VCaP (cell line): ENCODE data around the gene KRTAP5-6.

Experiments used
- H3K27ac ChIP-seq: fragments of 450-650 bp; 2 replicates; pipeline ENCODE4 v1.5.1; 2017
- TF ChIP-seq, protein P1 (sequence below): fragments of 450-650 bp; conservative IDR thresholded peaks from 2 replicates; pipeline ENCODE4 v1.5.1; 2017; ENCODE audit warnings: mild to moderate bottlenecking, moderate library complexity

KRTAP5-6 gene

DNA sequence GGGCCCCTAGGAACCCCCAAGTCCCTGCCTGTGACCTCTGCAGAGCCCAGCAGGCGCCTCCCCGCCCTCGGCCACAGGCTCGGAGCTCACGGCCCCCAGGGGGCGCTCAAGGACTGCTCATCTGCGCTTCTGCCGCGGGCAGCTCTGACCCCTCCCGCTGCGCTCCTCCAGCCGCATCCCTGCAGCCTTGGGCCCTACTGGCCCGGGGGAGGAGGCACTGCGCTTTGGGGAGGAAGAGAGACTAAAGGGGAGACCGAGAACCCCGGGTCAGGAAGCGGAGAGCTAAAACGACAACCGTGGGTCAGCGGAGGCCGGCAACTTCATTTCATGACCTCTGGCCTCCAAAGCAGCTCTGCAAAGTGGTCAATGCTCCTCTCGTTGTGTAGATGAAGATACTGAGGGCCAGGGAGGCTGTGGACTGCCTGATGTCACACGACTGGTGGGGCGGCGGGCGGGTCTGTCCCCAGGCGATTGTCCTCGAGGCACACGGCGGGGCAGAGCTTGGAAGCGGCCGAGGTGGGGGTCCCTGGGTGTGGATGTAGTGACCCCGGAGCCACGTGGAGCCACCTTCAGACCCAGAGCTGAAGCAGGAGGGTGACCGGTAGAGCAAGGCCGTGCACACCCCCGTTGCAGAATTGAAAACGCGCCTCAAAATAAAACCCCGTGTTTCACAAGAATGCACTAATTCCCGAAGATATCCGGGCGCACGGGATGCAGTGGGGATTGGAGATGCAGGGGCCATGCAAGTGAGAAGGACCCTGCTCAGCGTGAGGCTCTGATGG, 2.7 kb upstream of the KRTAP5-6 start:
- TF ChIP-seq, protein P1, sequence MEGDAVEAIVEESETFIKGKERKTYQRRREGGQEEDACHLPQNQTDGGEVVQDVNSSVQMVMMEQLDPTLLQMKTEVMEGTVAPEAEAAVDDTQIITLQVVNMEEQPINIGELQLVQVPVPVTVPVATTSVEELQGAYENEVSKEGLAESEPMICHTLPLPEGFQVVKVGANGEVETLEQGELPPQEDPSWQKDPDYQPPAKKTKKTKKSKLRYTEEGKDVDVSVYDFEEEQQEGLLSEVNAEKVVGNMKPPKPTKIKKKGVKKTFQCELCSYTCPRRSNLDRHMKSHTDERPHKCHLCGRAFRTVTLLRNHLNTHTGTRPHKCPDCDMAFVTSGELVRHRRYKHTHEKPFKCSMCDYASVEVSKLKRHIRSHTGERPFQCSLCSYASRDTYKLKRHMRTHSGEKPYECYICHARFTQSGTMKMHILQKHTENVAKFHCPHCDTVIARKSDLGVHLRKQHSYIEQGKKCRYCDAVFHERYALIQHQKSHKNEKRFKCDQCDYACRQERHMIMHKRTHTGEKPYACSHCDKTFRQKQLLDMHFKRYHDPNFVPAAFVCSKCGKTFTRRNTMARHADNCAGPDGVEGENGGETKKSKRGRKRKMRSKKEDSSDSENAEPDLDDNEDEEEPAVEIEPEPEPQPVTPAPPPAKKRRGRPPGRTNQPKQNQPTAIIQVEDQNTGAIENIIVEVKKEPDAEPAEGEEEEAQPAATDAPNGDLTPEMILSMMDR = peak; percentile 77
- H3K27ac ChIP-seq = peak overlapping the region; percentile 80; the same call in 1 of the 2 replicates

DNA sequence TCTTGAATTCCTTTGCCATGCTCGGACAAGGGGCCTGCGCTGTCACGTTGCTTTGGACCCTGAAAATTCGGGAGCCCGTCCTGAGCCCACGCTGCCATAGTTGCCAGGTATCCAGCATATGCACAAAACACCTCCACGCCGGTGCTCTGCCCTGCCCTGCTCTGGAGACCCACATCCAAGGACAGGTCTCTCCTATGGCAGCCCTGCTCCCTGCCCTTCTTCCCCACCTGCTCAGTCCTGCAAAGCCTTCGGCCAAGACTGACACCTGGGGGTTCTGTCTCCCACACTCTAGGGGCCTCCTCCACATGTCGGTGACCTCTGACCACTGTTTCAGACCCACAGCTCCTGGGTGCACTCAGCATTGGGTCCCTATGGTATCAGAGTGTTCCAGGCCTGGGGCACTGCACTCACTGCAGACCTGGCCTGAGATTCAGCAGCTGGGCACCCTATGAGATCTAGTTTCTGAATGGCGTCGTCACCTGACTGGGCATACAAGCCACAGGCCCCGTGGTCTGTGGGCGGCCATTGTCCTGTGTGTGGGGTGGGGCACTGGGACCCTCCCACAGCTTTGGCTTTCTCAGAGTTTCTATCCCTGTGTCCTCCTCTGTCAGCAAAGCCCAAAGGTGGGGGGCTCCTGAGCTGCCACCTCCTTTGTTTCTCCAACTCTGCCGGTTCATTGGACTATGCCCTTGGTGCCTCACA, 2.0 kb upstream of the KRTAP5-6 start:
- H3K27ac ChIP-seq = no peak overlapping the region
- TF ChIP-seq, protein P1 = no peak

DNA sequence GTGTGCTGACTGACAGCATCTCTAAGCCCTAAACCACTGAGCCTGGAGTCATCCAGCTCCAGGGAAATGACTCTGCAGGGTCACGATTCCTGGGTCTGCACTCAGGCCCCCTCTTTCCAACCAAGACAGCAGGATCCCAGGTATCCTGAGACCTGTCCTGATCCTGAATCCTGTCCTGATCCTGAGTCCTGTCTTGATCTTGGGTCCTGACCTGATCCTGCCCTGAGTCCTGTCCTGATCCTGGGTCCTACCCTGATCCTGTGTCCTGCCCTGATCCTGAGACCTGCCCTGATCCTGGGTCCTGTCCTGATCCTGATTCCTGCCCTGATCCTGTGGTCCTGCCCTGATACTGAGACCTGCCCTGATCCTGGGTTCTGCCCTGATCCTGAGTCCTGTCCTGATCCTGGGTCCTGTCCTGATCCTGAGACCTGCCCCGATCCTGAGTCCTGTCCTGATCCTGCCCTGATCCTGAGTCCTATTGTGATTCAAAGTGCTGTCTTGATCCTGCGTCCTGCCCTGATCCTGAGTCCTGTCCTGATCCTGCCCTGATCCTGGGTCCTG, 1.4 kb upstream of the KRTAP5-6 start:
- TF ChIP-seq, protein P1 = no peak
- no peak overlapping the region for H3K27ac ChIP-seq

DNA sequence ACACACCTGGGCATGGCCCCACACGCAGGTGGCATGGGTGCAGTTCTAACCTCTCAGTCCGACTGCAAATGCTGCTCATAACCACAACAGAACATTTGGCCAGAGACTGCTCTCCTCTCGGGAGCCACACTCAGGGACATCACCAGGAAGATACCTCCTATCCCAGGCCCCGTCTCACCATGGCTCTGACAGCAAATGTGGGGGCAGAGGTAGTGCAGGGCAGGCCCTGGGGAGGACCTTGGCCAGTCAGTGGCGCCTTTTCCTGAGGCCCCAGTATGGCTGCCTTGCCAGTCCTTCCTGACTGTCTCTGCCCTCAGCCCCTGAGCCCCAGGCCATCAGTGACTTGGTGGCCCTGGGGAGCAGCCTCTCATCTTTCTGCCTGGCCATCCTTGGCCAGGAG, 2.8 kb downstream of the KRTAP5-6 start:
- no peak overlapping the region for H3K27ac ChIP-seq
- TF ChIP-seq, protein P1 = no peak

DNA sequence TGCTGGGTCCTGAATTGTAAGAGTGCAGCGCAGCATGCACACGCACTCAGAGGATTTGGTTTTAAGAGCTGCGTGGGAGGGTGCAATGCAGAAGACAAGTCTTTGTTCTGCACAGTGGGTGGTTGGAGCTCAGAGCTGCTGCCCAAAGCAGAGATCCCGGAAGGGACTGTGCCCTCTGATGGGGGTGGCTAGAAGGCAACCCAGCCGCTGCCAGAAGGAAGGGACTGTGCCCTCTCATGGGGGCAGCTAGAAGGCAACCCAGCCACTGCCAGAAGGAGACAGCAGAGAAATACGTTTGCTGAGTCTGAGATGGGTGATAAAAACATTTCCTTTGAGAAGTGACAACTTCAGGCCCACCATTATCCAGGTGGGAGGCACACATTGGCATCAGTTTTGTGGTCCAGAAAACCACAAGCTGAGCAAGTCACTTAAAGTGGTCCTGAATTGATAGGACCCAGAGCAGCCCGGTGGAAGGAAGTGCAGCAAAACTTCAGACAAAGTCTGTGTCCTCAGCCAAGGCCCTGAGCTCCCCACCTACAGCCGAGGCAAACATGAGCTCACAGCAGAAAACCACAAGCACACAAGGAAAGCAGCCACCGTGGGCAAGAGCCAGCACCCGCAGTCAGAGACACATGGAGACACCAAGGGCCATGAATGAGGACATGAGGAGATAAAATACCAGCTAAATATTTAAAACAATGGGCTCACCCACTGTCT, 4.3 kb downstream of the KRTAP5-6 start:
- H3K27ac ChIP-seq = no peak overlapping the region
- TF ChIP-seq, protein P1 = no peak

DNA sequence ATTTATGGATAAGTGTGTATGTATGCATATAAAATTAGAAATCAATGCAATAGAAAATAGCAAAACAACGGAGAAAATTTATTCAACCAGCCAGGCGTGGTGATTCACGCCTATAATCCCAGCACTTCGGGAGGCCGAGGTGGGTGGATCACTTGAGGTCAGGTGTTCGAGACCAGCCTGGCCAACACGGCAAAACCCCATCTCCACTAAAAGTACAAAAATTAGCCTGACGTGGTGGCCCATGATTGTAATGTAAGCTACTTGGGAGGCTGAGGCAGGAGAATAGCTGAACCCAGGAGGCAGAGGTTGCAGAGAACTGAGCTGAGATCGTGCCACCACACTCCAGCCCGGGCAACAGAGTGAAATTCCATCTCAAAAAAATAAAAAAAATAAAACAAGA, 5.5 kb downstream of the KRTAP5-6 start:
- TF ChIP-seq, protein P1 = no peak
- no peak overlapping the region for H3K27ac ChIP-seq

DNA sequence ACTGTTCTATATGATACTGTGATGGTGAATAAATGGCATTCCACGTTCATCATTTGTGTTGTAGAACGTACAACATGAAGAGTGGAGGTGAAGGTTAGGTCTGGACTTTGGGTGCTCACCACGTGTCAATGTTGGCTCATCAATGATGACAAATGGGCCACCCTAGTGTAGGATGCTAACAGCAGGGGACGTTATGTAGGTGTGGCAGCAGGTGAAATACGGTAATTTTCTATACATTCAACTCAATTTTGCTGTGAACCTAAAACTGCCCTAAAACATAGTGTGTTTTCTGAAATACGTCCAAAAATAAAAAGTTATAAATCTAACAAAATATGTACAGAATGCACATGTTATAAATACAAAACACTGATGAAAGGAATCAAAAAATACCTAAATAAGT, 6.2 kb downstream of the KRTAP5-6 start:
- no peak overlapping the region for H3K27ac ChIP-seq
- TF ChIP-seq, protein P1 = no peak
